Measurements from ENCODE around the gene PTPRZ1.

The PTPRZ1 gene

GRCh38 chr7:121908042-121908441 lies 35.1 kb downstream of the PTPRZ1 start:
- Histone ChIP-seq H3K4me3 (ENCODE audit: low read depth, low read length) (no peak overlapping the region), H3K4me1 (ENCODE audit: control insufficient read depth, insufficient read depth, low read length) (no peaks in the 10 kb centered on the region), H3K9me3 (ENCODE audit: control insufficient read depth, insufficient read depth, low read depth, low read length) (no peaks in the 10 kb centered on the region), H3K27ac (ENCODE audit: extremely low read depth, low read depth, low read length) (no peak overlapping the region), H3K36me3 (ENCODE audit: control insufficient read depth in 2 of 2, insufficient read depth in 1 of 2, low read length in 2 of 2) (no peaks in the 10 kb centered on the region)
- TF ChIP-seq SCRT1 (tag by site-specific recombination; IDR thresholded peaks at IDR 0.05; ENCODE audit: borderline replicate concordance) (0 out of 2 replicates have a peak, but pooled peaks have one; percentile 48), ZFHX2 (tag by site-specific recombination; conservative IDR thresholded peaks at IDR 0.05) (no peak), TSHZ1 (tag by site-specific recombination; IDR thresholded peaks at IDR 0.05; ENCODE audit: borderline replicate concordance) (no peak), SCRT2 (tag by site-specific recombination; IDR thresholded peaks at IDR 0.05) (peak; percentile 89), ZNF157 (tag by site-specific recombination; IDR thresholded peaks at IDR 0.05) (no peak), ZNF280D (tag by site-specific recombination; IDR thresholded peaks at IDR 0.05) (no peak)
- ChIA-PET POLR2A (no interaction called here), CTCF (no interaction called here)

GRCh38 chr7:121909716-121910345 lies 36.9 kb downstream of the PTPRZ1 start:
- ChIA-PET POLR2A (no interaction called here), CTCF (interaction anchor here (1.1 kb wide), 1 partner anchor 32 kb away, joined by 3 read pairs; no protein-coding TSS in a partner anchor)
- Histone ChIP-seq H3K27ac (ENCODE audit: extremely low read depth, low read depth, low read length) (no peak overlapping the region), H3K36me3 (ENCODE audit: control insufficient read depth in 2 of 2, insufficient read depth in 1 of 2, low read length in 2 of 2) (no peaks in the 10 kb centered on the region), H3K9me3 (ENCODE audit: control insufficient read depth, insufficient read depth, low read depth, low read length) (no peaks in the 10 kb centered on the region), H3K4me3 (ENCODE audit: low read depth, low read length) (no peak overlapping the region), H3K4me1 (ENCODE audit: control insufficient read depth, insufficient read depth, low read length) (no peaks in the 10 kb centered on the region)
- TF ChIP-seq ZNF701 (tag by site-specific recombination; IDR thresholded peaks at IDR 0.05) = no peak
- TF ChIP-seq ZNF302 (tag by site-specific recombination; IDR thresholded peaks at IDR 0.05; ENCODE audit: low read depth) = no peak
- no peak for TF ChIP-seq KLF8 (tag by site-specific recombination; IDR thresholded peaks at IDR 0.05)
- TF ChIP-seq ZNF274 (IDR thresholded peaks at IDR 0.05; ENCODE audit: low read length) = no peak
- TF ChIP-seq ZNF274 (tag by site-specific recombination; IDR thresholded peaks at IDR 0.05; ENCODE audit: borderline replicate concordance) = no peak
- TF ChIP-seq ZNF184 (tag by site-specific recombination; IDR thresholded peaks at IDR 0.05) = no peak
- no peak for TF ChIP-seq ZNF645 (tag by site-specific recombination; IDR thresholded peaks at IDR 0.05)
- no peak for TF ChIP-seq ZNF16 (tag by site-specific recombination; IDR thresholded peaks at IDR 0.05; ENCODE audit: low read depth)
- no peak for TF ChIP-seq ZFP3 (tag by site-specific recombination; IDR thresholded peaks at IDR 0.05; ENCODE audit: low read depth)
- TF ChIP-seq PATZ1 (tag by site-specific recombination; IDR thresholded peaks at IDR 0.05) = no peak
- no peak for TF ChIP-seq ZNF555 (tag by site-specific recombination; conservative IDR thresholded peaks at IDR 0.05)
- no peak for TF ChIP-seq ZNF404 (tag by site-specific recombination; IDR thresholded peaks at IDR 0.05)
- TF ChIP-seq ZNF513 (tag by site-specific recombination; IDR thresholded peaks at IDR 0.05) = no peak
- TF ChIP-seq ZNF416 (tag by site-specific recombination; IDR thresholded peaks at IDR 0.05) = no peak
